ENCODE results near the gene SPATS1.

GRCh38 chr6:44311767-44312166 lies 30.7 kb upstream of the SPATS1 start:
- no peak for TF ChIP-seq EZH2 (IDR thresholded peaks at IDR 0.05; ENCODE audit: borderline replicate concordance, insufficient read depth, low read length, poor library complexity, severe bottlenecking)
- TF ChIP-seq CTCF (IDR thresholded peaks at IDR 0.05; ENCODE audit: poor library complexity, severe bottlenecking) = no peak
- TF ChIP-seq RAD21 (conservative IDR thresholded peaks at IDR 0.05) = no peak
